Prostate gland (tissue), 2 donors: ENCODE data around the gene EFCAB10.

Source experiments
- CTCF ChIP-seq, 4 experiments: fragments of 200-600 bp in 2 of 4; fragments of 450-650 bp in 2 of 4; sonication (generic) in 2 of 4; IDR thresholded peaks; 1 replicate in 3 of 4; 2 replicates in 1 of 4; pipeline ENCODE4 v1.5.1; 2016 to 2019; ENCODE audit warnings: antibody characterized with exemption in 4 of 4, mild to moderate bottlenecking in 2 of 4, moderate library complexity in 2 of 4
- POLR2A ChIP-seq: fragments of 450-650 bp; IDR thresholded peaks from one replicate; pipeline ENCODE4 v1.6.1; 2016; ENCODE audit warnings: antibody characterized with exemption, mild to moderate bottlenecking
- POLR2AphosphoS5 ChIP-seq: sonication (generic); formaldehyde crosslinking; IDR thresholded peaks from one replicate; pipeline ENCODE4 v1.6.1; 2017; ENCODE audit warnings: antibody characterized with exemption

- no peak for TF ChIP-seq POLR2A
- TF ChIP-seq CTCF (IDR thresholded peaks at IDR 0.05) = no peak
- no peak for TF ChIP-seq POLR2AphosphoS5
Observed at GRCh38 chr7:105519353-105519752, 61.9 kb downstream of the EFCAB10 start.
